Adipocyte (in vitro differentiated cells): ENCODE measurements around the gene CBFA2T3.
A peak's percentile ranks its signal among the peaks of the same experiment; 100 is the strongest.
"Not testable (repeated sequence)": the region's sequence is repeated elsewhere in the genome, so short reads cannot be mapped to it uniquely, and the experiment has no call there.

Source experiments
- DNase-seq: peaks from one replicate; pipeline ENCODE4 v3.0.0-alpha.2; 2015; ENCODE audit warnings: low read depth
- H3K27me3 ChIP-seq: replicated peaks from 2 replicates; pipeline ENCODE4 v1.7.0; 2013; ENCODE audit warnings: mild to moderate bottlenecking, low read length, moderate library complexity; ENCODE audit not compliant: control insufficient read depth, insufficient read depth
- H3K36me3 ChIP-seq: 2 replicates; pipeline ENCODE4 v1.7.0; 2013; ENCODE audit warnings: low read length, mild to moderate bottlenecking, moderate library complexity; ENCODE audit not compliant: control insufficient read depth, insufficient read depth, severe bottlenecking
- H3K4me1 ChIP-seq: 2 replicates; pipeline ENCODE4 v1.7.0; 2013; ENCODE audit warnings: mild to moderate bottlenecking, low read length, moderate library complexity; ENCODE audit not compliant: control insufficient read depth, insufficient read depth
- H3K4me3 ChIP-seq: 2 replicates; pipeline ENCODE4 v1.7.0; 2013; ENCODE audit warnings: mild to moderate bottlenecking, low read length, moderate library complexity
- H3K9ac ChIP-seq: 2 replicates; pipeline ENCODE4 v1.7.0; 2013; ENCODE audit warnings: mild to moderate bottlenecking, low read length, moderate library complexity
- H3K9me3 ChIP-seq: 2 replicates; pipeline ENCODE4 v1.7.0; 2013; ENCODE audit warnings: mild to moderate bottlenecking, low read length, moderate library complexity; ENCODE audit not compliant: control insufficient read depth

CBFA2T3 gene

DNA sequence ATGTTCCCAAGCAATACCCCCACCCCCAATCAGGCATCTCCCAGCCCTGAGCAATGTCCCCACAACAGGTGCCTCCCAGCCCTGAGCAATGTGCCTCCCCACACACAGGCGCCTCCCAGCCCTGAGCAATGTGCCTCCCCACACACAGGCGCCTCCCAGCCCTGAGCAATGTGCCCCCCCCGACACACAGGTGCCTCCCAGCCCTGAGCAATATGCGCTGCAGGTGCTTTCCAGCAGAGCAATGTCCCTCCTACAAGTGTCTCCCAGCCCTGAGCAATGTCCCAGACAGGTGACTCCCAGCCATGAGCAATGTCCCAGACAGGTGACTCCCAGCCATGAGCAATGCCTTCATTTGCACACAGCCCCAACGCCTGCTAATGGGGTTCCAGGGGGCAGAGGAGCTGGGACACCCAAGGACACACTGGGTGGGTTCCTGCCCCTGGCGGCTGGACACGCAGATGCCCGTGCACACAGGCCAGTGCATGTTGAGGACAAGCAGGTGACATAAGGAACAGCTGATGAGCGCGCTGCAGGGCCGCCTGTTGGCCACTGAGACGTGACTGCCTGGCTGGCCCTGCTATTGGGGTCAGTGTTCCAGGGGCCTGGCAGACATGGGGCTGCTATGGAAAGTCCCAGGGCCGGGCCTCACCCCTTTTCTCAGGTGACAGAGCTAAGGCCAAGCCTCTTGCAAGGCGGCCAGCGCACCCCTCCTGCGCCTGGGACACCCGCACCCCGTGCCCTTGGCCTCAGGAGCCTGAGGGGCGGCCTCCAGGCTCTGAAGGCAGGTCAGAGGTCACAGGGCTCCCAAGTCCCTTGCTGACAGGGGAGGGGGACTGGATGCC, 83.7 kb downstream of the CBFA2T3 start:
- no peaks in the 10 kb centered on the region for H3K4me1 ChIP-seq
- H3K9ac ChIP-seq = no peak overlapping the region
- no peaks in the 10 kb centered on the region for H3K9me3 ChIP-seq
- DNase-seq = no peak
- peaks cover 11% of the 10 kb centered on the region for H3K27me3 ChIP-seq
- H3K36me3 ChIP-seq = no peaks in the 10 kb centered on the region
- H3K4me3 ChIP-seq = no peak overlapping the region

DNA sequence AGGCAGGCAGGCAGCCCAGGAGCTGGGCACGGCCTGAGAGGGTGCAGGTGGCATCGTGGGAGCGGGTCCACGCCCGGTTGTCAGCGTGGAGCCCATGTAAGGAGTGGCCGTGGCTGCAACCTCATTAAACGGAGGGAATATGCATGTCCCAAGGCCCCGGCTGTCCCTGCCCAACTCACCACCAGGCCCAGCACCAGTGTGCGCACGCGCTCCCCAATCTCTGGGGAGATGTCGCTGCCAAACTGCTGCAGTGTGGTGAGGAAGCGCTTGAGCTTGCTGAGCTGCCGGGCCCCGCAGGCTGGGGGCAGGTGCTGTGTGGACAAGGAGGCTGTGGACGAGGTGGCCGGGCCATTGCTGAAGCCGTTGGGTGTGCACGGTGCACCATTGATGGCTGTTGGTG, 84.9 kb downstream of the CBFA2T3 start:
- H3K4me1 ChIP-seq = peaks cover 8% of the 10 kb centered on the region
- H3K9me3 ChIP-seq = no peaks in the 10 kb centered on the region
- H3K36me3 ChIP-seq = no peaks in the 10 kb centered on the region
- no peak overlapping the region for H3K9ac ChIP-seq
- no peak for DNase-seq
- H3K27me3 ChIP-seq = peaks cover 11% of the 10 kb centered on the region
- no peak overlapping the region for H3K4me3 ChIP-seq

GRCh38 chr16:88891083-88891482, 85.9 kb downstream of the CBFA2T3 start:
- Histone ChIP-seq H3K4me1 (peaks cover 8% of the 10 kb centered on the region), H3K4me3 (no peak overlapping the region), H3K36me3 (no peaks in the 10 kb centered on the region), H3K9ac (no peak overlapping the region), H3K9me3 (no peaks in the 10 kb centered on the region), H3K27me3 (peaks cover 11% of the 10 kb centered on the region)
- DNase-seq = no peak

- not testable (repeated sequence) for H3K36me3 ChIP-seq
Measured at GRCh38 chr16:88889702-88890352, 87.2 kb downstream of the CBFA2T3 start.

GRCh38 chr16:88888461-88889387, 88.3 kb downstream of the CBFA2T3 start:
- Histone ChIP-seq H3K27me3 (peaks cover 11% of the 10 kb centered on the region), H3K36me3 (no peaks in the 10 kb centered on the region), H3K9ac (no peak overlapping the region), H3K4me3 (no peak overlapping the region), H3K9me3 (no peaks in the 10 kb centered on the region), H3K4me1 (peaks cover 8% of the 10 kb centered on the region)
- no peak for DNase-seq

More at GRCh38 chr16:88889702-88890352, 87.2 kb downstream of the CBFA2T3 start:
- H3K27me3 ChIP-seq = peaks cover 11% of the 10 kb centered on the region
- not testable (repeated sequence) for H3K9me3 ChIP-seq, H3K9ac ChIP-seq, H3K4me1 ChIP-seq, DNase-seq, H3K4me3 ChIP-seq

DNA sequence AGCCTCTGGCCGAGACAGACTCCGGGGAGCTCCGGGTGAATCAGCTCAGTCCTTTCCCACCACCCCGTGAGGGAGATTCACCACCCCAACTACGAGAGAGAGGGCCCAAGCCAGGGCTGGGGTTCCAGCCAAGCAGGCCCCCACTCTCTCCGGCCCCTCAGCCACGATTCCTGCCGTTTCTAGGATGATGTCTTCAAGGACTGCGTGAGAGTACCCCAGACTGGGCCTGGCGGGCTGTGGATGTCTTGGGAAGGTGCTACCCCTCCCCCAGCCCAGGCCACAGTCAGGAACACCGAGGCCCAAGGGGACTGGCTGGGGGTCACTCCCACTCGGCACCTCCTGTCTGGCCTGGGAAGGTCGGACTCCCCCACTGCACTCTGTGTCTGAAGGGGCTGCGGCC, 89.0 kb downstream of the CBFA2T3 start:
- no peaks in the 10 kb centered on the region for H3K9me3 ChIP-seq
- H3K4me1 ChIP-seq = peaks cover 8% of the 10 kb centered on the region
- H3K9ac ChIP-seq = no peak overlapping the region
- H3K36me3 ChIP-seq = no peaks in the 10 kb centered on the region
- peaks cover 11% of the 10 kb centered on the region for H3K27me3 ChIP-seq
- no peak overlapping the region for H3K4me3 ChIP-seq
- no peak for DNase-seq

DNA sequence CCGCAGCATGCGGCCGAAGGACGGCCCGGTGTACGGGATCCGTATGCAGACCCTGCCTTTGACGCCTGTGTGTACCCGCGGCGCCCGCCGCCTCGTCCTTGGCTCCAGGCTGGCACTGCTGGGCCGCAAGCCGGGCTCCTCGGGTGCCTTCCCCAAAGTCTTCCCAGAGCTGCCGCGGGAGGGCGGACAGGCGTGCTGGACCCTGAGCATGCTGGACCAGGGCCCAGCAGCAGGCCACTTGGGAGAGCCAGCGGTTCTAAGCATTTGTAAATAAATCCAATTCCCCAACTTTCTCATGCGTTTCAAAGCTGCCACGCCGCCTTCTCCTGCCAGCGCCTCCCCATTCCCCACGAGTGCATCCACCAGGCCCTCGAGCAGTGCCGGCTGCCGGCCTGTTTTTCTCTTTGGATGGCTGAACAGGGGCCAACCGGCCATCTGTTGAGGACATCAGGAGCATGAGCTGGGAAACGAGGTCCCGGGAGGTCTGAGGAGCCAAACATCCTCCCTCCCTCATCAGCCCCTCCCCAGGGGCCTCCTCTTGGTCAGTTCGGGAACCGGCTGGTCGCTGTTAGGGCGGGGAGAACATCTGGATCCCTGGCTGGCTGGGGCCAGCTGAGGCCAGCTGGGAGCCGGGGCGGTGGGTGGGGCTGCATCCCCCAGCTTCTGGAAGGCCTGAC, 90.0 kb downstream of the CBFA2T3 start:
- Histone ChIP-seq H3K4me1 (peaks cover 8% of the 10 kb centered on the region), H3K9me3 (no peaks in the 10 kb centered on the region), H3K27me3 (peaks cover 7% of the 10 kb centered on the region), H3K9ac (no peak overlapping the region), H3K36me3 (no peaks in the 10 kb centered on the region), H3K4me3 (no peak overlapping the region)
- DNase-seq = peak; percentile 12

GRCh38 chr16:88886420-88886844, 90.6 kb downstream of the CBFA2T3 start:
- H3K9ac ChIP-seq = no peak overlapping the region
- no peak for DNase-seq
- no peak overlapping the region for H3K4me3 ChIP-seq
- peaks cover 8% of the 10 kb centered on the region for H3K4me1 ChIP-seq
- H3K36me3 ChIP-seq = no peaks in the 10 kb centered on the region
- H3K9me3 ChIP-seq = no peaks in the 10 kb centered on the region
- peaks cover 13% of the 10 kb centered on the region for H3K27me3 ChIP-seq

GRCh38 chr16:88885693-88886280, 91.2 kb downstream of the CBFA2T3 start:
- no peak overlapping the region for H3K4me3 ChIP-seq

DNA sequence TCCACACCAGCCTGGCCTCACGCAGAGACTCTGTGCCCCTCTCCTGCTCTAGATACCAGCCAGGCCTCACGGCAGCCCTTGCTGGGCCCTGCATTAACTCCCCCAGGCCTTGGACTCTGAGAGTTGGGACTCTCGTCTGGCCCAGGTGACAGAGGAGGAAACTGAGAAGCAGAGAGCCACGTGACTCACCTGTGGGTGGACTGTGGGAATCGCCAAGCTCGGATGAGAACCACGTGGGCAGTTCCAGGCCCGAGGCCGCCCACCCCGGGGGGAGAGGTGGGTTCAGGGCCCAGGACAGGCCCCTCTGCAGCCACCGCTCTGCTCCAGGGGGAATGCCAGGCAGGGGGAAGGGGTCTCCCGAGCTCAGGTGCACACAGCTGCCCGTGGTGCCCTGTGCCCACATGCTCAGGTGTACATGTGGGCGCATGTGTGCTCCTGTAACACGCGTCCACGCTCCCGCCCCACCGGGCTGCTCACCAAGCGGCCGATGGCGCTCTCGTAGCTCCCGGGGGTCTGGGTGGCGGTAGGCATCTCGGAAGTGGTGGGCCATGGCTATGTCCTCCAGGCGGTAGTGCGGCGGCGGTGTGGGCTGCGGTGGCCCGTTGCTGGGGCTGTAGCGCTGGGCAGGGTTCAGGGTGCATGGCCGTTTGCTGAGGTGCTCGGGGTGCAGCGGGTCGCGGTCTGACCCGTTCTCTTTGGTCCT, 92.3 kb downstream of the CBFA2T3 start:
- Histone ChIP-seq H3K9me3 (no peaks in the 10 kb centered on the region), H3K36me3 (no peaks in the 10 kb centered on the region), H3K9ac (no peak overlapping the region), H3K4me1 (peaks cover 8% of the 10 kb centered on the region), H3K27me3 (peaks cover 10% of the 10 kb centered on the region), H3K4me3 (no peak overlapping the region)
- no peak for DNase-seq

More at GRCh38 chr16:88885693-88886280, 91.2 kb downstream of the CBFA2T3 start:
- H3K9ac ChIP-seq = no peak overlapping the region
- DNase-seq = no peak
- peaks cover 13% of the 10 kb centered on the region for H3K27me3 ChIP-seq
- H3K36me3 ChIP-seq = no peaks in the 10 kb centered on the region
- no peaks in the 10 kb centered on the region for H3K9me3 ChIP-seq
- peaks cover 8% of the 10 kb centered on the region for H3K4me1 ChIP-seq
